HepG2 (cell line): ENCODE measurements around the gene TPM3. TPM values are rescaled to one million over a fixed set of nuclear protein-coding genes. Genes with fewer than 3 reads are reported as not detected.

ENCODE experiments used
- ATAC-seq: fragments of 200-7000 bp; cut with Tn5 transposase; 3 replicates; pipeline ENCODE4 v1.9.1; 2020; ENCODE audit warnings: mild to moderate bottlenecking, moderate library complexity
- BruUV-seq: library from RNA; stranded (reverse); fragments of 400-500 nt; replicated peaks from 2 replicates; lab custom pipeline; 2021; lab: Mats Ljungman, UMichigan
- CTCF ChIA-PET: fragments of 300-600 bp; formaldehyde crosslinking; extraction: SDS; loops from one replicate; lab custom pipeline; 2021; ENCODE audit warnings: low total read pairs, inconsistent platforms, low intra/inter-chr PET ratio; lab: Yijun Ruan, JAX
- POLR2A ChIA-PET: fragments of 350-600 bp; sonication (Branson Sonifier 250); formaldehyde crosslinking; loops from one replicate; lab custom pipeline; 2020; ENCODE audit warnings: antibody characterized with exemption, inconsistent platforms; lab: Yijun Ruan, JAX
- DNase-seq: peaks from one replicate; pipeline ENCODE4 v3.0.0-alpha.2; 2015; ENCODE audit warnings: low spot score
- FAIRE-seq: peaks from 3 replicates; lab custom pipeline; 2011; peaks lifted over from hg19 to GRCh38; lab: Jason Lieb, UNC
- H2AFZ ChIP-seq: one replicate; pipeline ENCODE4 v1.6.1; 2011; ENCODE audit warnings: low read length, inconsistent platforms
- H3K27ac ChIP-seq: fragments of 300-600 bp; 3 replicates; pipeline ENCODE4 v1.8.0; 2011; ENCODE audit warnings: mixed run types, mild to moderate bottlenecking, mixed read lengths, low read length, inconsistent platforms; ENCODE audit not compliant: insufficient read depth; ENCODE audit errors: extremely low read length
- H3K27me3 ChIP-seq, 2 experiments: fragments of 200-600 bp in 1 of 2; 2 replicates in 1 of 2; 3 replicates in 1 of 2; pipeline versions ENCODE4 v1.6.0 to v1.8.0; 2011; ENCODE audit warnings: low read length in 2 of 2, mild to moderate bottlenecking in 2 of 2, moderate library complexity in 2 of 2, inconsistent platforms in 1 of 2; ENCODE audit not compliant: insufficient read depth in 2 of 2, control insufficient read depth in 1 of 2
- H3K36me3 ChIP-seq, 2 experiments: fragments of 200-600 bp in 1 of 2; replicated peaks in 1 of 2; 2 replicates in 1 of 2; 3 replicates in 1 of 2; pipeline versions ENCODE4 v1.5.1 to v1.8.0; 2011; ENCODE audit warnings: low read length in 2 of 2, inconsistent platforms in 1 of 2; ENCODE audit not compliant: insufficient read depth in 2 of 2, control insufficient read depth in 1 of 2
- H3K4me1 ChIP-seq: 2 replicates; pipeline ENCODE4 v1.5.1; 2012; ENCODE audit warnings: low read length, inconsistent platforms; ENCODE audit not compliant: insufficient read depth
- H3K4me2 ChIP-seq: 2 replicates; pipeline ENCODE4 v1.6.0; 2011; ENCODE audit warnings: low read depth, low read length, inconsistent platforms
- H3K4me3 ChIP-seq, 3 experiments: fragments of 200-600 bp in 1 of 3; sonication (generic), shearing (Covaris generic) in 1 of 3; replicated peaks in 1 of 3; 2 replicates each; pipeline ENCODE4 v1.5.1; 2011 to 2016; ENCODE audit warnings: low read length in 3 of 3, inconsistent platforms in 2 of 3, low read depth in 2 of 3, mild to moderate bottlenecking in 2 of 3, control low read depth in 1 of 3, mixed read lengths in 1 of 3; ENCODE audit not compliant: insufficient read depth in 1 of 3
- H3K79me2 ChIP-seq: one replicate; pipeline ENCODE4 v1.6.1; 2011; ENCODE audit warnings: low read length, inconsistent platforms; ENCODE audit not compliant: insufficient read depth
- H3K9ac ChIP-seq: 2 replicates; pipeline ENCODE4 v1.6.0; 2011; ENCODE audit warnings: mild to moderate bottlenecking, low read depth, low read length, inconsistent platforms; ENCODE audit not compliant: insufficient read depth
- H3K9me3 ChIP-seq: 2 replicates; pipeline ENCODE4 v1.5.1; 2012; ENCODE audit warnings: mild to moderate bottlenecking, low read length
- H4K20me1 ChIP-seq: 2 replicates; pipeline ENCODE4 v1.6.0; 2011; ENCODE audit warnings: inconsistent platforms, mild to moderate bottlenecking, low read length, moderate library complexity; ENCODE audit not compliant: insufficient read depth
- DPF2 ChIP-seq: sonication (generic); formaldehyde crosslinking; IDR thresholded peaks from 2 replicates; pipeline ENCODE4 v1.4.0; 2020; ENCODE audit warnings: mild to moderate bottlenecking, low read depth, missing genetic modification reagents, borderline replicate concordance
- DRAP1 ChIP-seq: IDR thresholded peaks from 2 replicates; pipeline ENCODE4 v1.6.1; 2016; ENCODE audit warnings: missing genetic modification reagents, missing compliant biosample characterization
- ESRRA ChIP-seq: sonication (generic); formaldehyde crosslinking; IDR thresholded peaks from 2 replicates; pipeline ENCODE4 v1.5.1; 2020; ENCODE audit warnings: mild to moderate bottlenecking, low read depth, missing genetic modification reagents
- FOXO4 ChIP-seq: sonication (generic); formaldehyde crosslinking; conservative IDR thresholded peaks from 2 replicates; pipeline ENCODE4 v1.8.1; 2023; ENCODE audit warnings: missing genetic modification reagents
- HMGXB3 ChIP-seq: sonication (generic); formaldehyde crosslinking; IDR thresholded peaks from 2 replicates; pipeline ENCODE4 v1.4.0; 2020; ENCODE audit warnings: missing genetic modification reagents, borderline replicate concordance
- HNRNPLL ChIP-seq: fragments of 200-400 bp; formaldehyde crosslinking; IDR thresholded peaks from 2 replicates; pipeline ENCODE4 v1.6.1; 2017; ENCODE audit warnings: mild to moderate bottlenecking, low read depth, low read length; ENCODE audit not compliant: poor library complexity, severe bottlenecking
- NFIC ChIP-seq: IDR thresholded peaks from 2 replicates; pipeline ENCODE4 v1.6.1; 2012; ENCODE audit warnings: mild to moderate bottlenecking, low read length, inconsistent platforms
- NONO ChIP-seq, 2 experiments: fragments of 450-650 bp in 1 of 2; sonication (generic) in 1 of 2; formaldehyde crosslinking in 1 of 2; IDR thresholded peaks in 1 of 2; conservative IDR thresholded peaks in 1 of 2; 2 replicates each; pipeline versions ENCODE4 v1.6.1 to v1.8.0; 2017 to 2022; ENCODE audit warnings: mild to moderate bottlenecking in 1 of 2, missing genetic modification reagents in 1 of 2, moderate library complexity in 1 of 2
- TFDP2 ChIP-seq: sonication (generic); formaldehyde crosslinking; IDR thresholded peaks from 2 replicates; pipeline ENCODE4 v1.4.0; 2020; ENCODE audit warnings: missing genetic modification reagents
- ZNF143 ChIP-seq: sonication (generic); formaldehyde crosslinking; IDR thresholded peaks from 2 replicates; pipeline ENCODE4 v1.4.0; 2020; ENCODE audit warnings: missing genetic modification reagents
- ZNF232 ChIP-seq: sonication (generic); formaldehyde crosslinking; IDR thresholded peaks from 2 replicates; pipeline ENCODE4 v1.4.0; 2020; ENCODE audit warnings: missing genetic modification reagents, borderline replicate concordance
- ZNF468 ChIP-seq: sonication (generic); formaldehyde crosslinking; IDR thresholded peaks from 2 replicates; pipeline ENCODE4 v1.8.0; 2022; ENCODE audit warnings: mild to moderate bottlenecking, moderate library complexity, missing genetic modification reagents
- ZNF510 ChIP-seq: sonication (generic); formaldehyde crosslinking; IDR thresholded peaks from 2 replicates; pipeline ENCODE4 v1.4.0; 2020; ENCODE audit warnings: low read depth, mild to moderate bottlenecking, missing genetic modification reagents
- ZNF777 ChIP-seq: sonication (generic); formaldehyde crosslinking; IDR thresholded peaks from 2 replicates; pipeline ENCODE4 v1.4.0; 2020; ENCODE audit warnings: missing genetic modification reagents
- ZNF790 ChIP-seq: sonication (generic); formaldehyde crosslinking; IDR thresholded peaks from 2 replicates; pipeline ENCODE4 v1.8.0; 2022; ENCODE audit warnings: missing genetic modification reagents, mild to moderate bottlenecking, borderline replicate concordance
- ZZZ3 ChIP-seq: sonication (generic); formaldehyde crosslinking; IDR thresholded peaks from 2 replicates; pipeline ENCODE4 v1.4.0; 2020; ENCODE audit warnings: missing genetic modification reagents, mild to moderate bottlenecking, borderline replicate concordance
- WGBS: methylation state at CpG from one replicate; pipeline ENCODE4 v1.1.6; 2017; ENCODE audit warnings: low lambda C conversion rate; 5-methylcytosine and 5-hydroxymethylcytosine counted together
- in situ Hi-C: cut with HindIII; loops from 2 replicates; pipeline ENCODE4 v1.10.0; 2017; ENCODE audit warnings: low pct_unique_long_range_greater_than_20kb; ENCODE audit not compliant: extremely low pct_ligation_motif_present
- intact Hi-C: fragments of 100-400 bp; cut with micrococcal nuclease; formaldehyde crosslinking; loops from one replicate; pipeline ENCODE4 v1.10.0; 2022; ENCODE audit not compliant: unreplicated experiment
- polyA plus RNA-seq, 8 experiments: library from polyadenylated mRNA; depleted of rRNA in 3 of 8; stranded (reverse) in 7 of 8; unstranded in 1 of 8; fragments of >200 nt; fragmentation: Illumina TruSeq in 4 of 8; extraction: Trizol in 4 of 8; gene quantifications; 2 replicates each; pipeline versions ENCODE4 v1.2.1 to v1.2.3, GENCODE V29; 2011 to 2016; ENCODE audit warnings: low read depth in 4 of 8, missing spikeins in 1 of 8, mixed read lengths in 1 of 8; ENCODE audit not compliant: insufficient read depth in 1 of 8
- total RNA-seq, 5 experiments: library from RNA; depleted of rRNA; stranded (reverse); fragments of >200 nt; fragmentation: Illumina TruSeq; extraction: Trizol; gene quantifications; 2 replicates each; pipeline ENCODE4 v1.2.3, GENCODE V29; 2016; ENCODE audit warnings: low read depth in 1 of 5

The TPM3 gene
- total and polyA plus RNA-seq, 2 of the 13 experiments (the other 11 are each of a cell fraction or from before 2014, with no cell fraction given): 160 to 307 TPM

- DNase-seq: no peak
- ChIA-PET CTCF (no interaction called here), POLR2A (interaction anchor here (0.7 to 0.8 kb wide), 2 partner anchors 12 to 144 kb away, joined by 4 to 6 read pairs; no protein-coding TSS in a partner anchor)
- in situ Hi-C loops (loop anchor here (5.0 kb wide), 2 partner anchors 90 to 155 kb away; partner anchors contain the start of gene HAX1), intact Hi-C loops (no loop called here)
- Histone ChIP-seq H3K4me2 (peak overlapping the region; percentile 91), H3K79me2 (peaks cover 58% of the 10 kb centered on the region), H3K36me3 (peaks cover 4 to 5% of the 10 kb centered on the region in 2 experiments; a peak in 3 of 5 replicates), H2AFZ (no peak overlapping the region), H3K4me3 (peak overlapping the region; percentile 88 to 98 (median 90)), H3K27ac (peak overlapping the region; percentile 69), H4K20me1 (peaks cover 47% of the 10 kb centered on the region), H3K27me3 (no peaks in the 10 kb centered on the region; a peak in 1 of 5 replicates), H3K4me1 (peaks cover 62% of the 10 kb centered on the region), H3K9me3 (no peaks in the 10 kb centered on the region), H3K9ac (peak overlapping the region; percentile 81)
- TSS peak; percentile 45 for BruUV-seq
- ATAC-seq: no peak; the same call in 2 of the 3 replicates
- 0% methylated on average over 6 of the region's 6 CpGs for WGBS
- FAIRE-seq: no peak
- 0 out of 2 replicates have a peak, but pooled peaks have one; percentile 3 for TF ChIP-seq ZNF790 (CRISPR knock-in tag)
- TF ChIP-seq DPF2: peak; percentile 47
- TF ChIP-seq ZNF232 (CRISPR knock-in tag): 0 out of 2 replicates have a peak, but pooled peaks have one; percentile 20
- no peak for TF ChIP-seq NONO (IDR thresholded peaks at IDR 0.05)
- 0 out of 2 replicates have a peak, but pooled peaks have one; percentile 29 for TF ChIP-seq NONO (CRISPR knock-in tag; conservative IDR thresholded peaks at IDR 0.05)
- 0 out of 2 replicates have a peak, but pooled peaks have one; percentile 67 for TF ChIP-seq ZNF468 (CRISPR knock-in tag)
- 0 out of 2 replicates have a peak, but pooled peaks have one; percentile 21 for TF ChIP-seq ZZZ3
- no peak for TF ChIP-seq HMGXB3 (CRISPR knock-in tag)
- TF ChIP-seq TFDP2: 0 out of 2 replicates have a peak, but pooled peaks have one; percentile 7
- TF ChIP-seq HNRNPLL: no peak
- no peak for TF ChIP-seq NFIC
- TF ChIP-seq DRAP1: 0 out of 2 replicates have a peak, but pooled peaks have one; percentile 13
- no peak for TF ChIP-seq ZNF777
- TF ChIP-seq FOXO4: 0 out of 2 replicates have a peak, but pooled peaks have one; percentile 11
- peak; percentile 2; the same call in 1 of the 2 replicates for TF ChIP-seq ZNF510
- 0 out of 2 replicates have a peak, but pooled peaks have one; percentile 16 for TF ChIP-seq ESRRA (CRISPR knock-in tag)
- TF ChIP-seq ZNF143 (CRISPR knock-in tag): peak; percentile 27; the same call in 1 of the 2 replicates
Observed at GRCh38 chr1:154181944-154182343, 10.0 kb downstream of the TPM3 start.
